Astrocyte (in vitro differentiated cells and primary cell): ENCODE data around the gene CAV1. TPM values are rescaled to one million over a fixed set of nuclear protein-coding genes. Genes with fewer than 3 reads are reported as not detected.

Source experiments
- DNase-seq: peaks from one replicate; pipeline ENCODE4 v3.0.0-alpha.2; 2010; ENCODE audit warnings: low read depth
- FAIRE-seq: peaks from 2 replicates; lab custom pipeline; 2011; peaks lifted over from hg19 to GRCh38; lab: Jason Lieb, UNC
- H2AFZ ChIP-seq: 2 replicates; pipeline ENCODE4 v1.6.0; 2012; ENCODE audit warnings: low read depth, low read length, inconsistent platforms
- H3K27ac ChIP-seq: 2 replicates; pipeline ENCODE4 v1.5.1; 2011; ENCODE audit warnings: low read depth, low read length, inconsistent platforms
- H3K27me3 ChIP-seq: 2 replicates; pipeline ENCODE4 v1.6.0; 2011; ENCODE audit warnings: low read length, inconsistent platforms; ENCODE audit not compliant: insufficient read depth
- H3K36me3 ChIP-seq: 2 replicates; pipeline ENCODE4 v1.5.1; 2011; ENCODE audit warnings: low read length, inconsistent platforms; ENCODE audit not compliant: insufficient read depth
- H3K4me1 ChIP-seq: 2 replicates; pipeline ENCODE4 v1.5.1; 2011; ENCODE audit warnings: low read length, inconsistent platforms; ENCODE audit not compliant: insufficient read depth
- H3K4me2 ChIP-seq: 2 replicates; pipeline ENCODE4 v1.6.0; 2012; ENCODE audit warnings: low read length, inconsistent platforms
- H3K4me3 ChIP-seq: 2 replicates; pipeline ENCODE4 v1.5.1; 2011; ENCODE audit warnings: low read depth, mild to moderate bottlenecking, low read length, inconsistent platforms; ENCODE audit not compliant: insufficient read depth
- H3K79me2 ChIP-seq: 2 replicates; pipeline ENCODE4 v1.6.0; 2012; ENCODE audit warnings: mild to moderate bottlenecking, low read length, inconsistent platforms; ENCODE audit not compliant: insufficient read depth
- H3K9ac ChIP-seq: 2 replicates; pipeline ENCODE4 v1.6.0; 2012; ENCODE audit warnings: mild to moderate bottlenecking, low read length, inconsistent platforms
- H3K9me3 ChIP-seq: 2 replicates; pipeline ENCODE4 v1.5.1; 2012; ENCODE audit warnings: low read depth, mild to moderate bottlenecking, low read length, inconsistent platforms; ENCODE audit not compliant: insufficient read depth
- H4K20me1 ChIP-seq: 2 replicates; pipeline ENCODE4 v1.6.0; 2012; ENCODE audit warnings: low read length, inconsistent platforms; ENCODE audit not compliant: insufficient read depth
- H3K27ac Mint-ChIP-seq: one replicate; pipeline ENCODE4 v1.8.0; 2021; ENCODE audit warnings: mild to moderate bottlenecking, mixed read lengths; ENCODE audit not compliant: unreplicated experiment
- H3K27me3 Mint-ChIP-seq: one replicate; pipeline ENCODE4 v1.8.0; 2021; ENCODE audit warnings: low read depth, mixed read lengths; ENCODE audit not compliant: unreplicated experiment
- H3K36me3 Mint-ChIP-seq: one replicate; pipeline ENCODE4 v1.8.0; 2021; ENCODE audit warnings: low read depth, mixed read lengths; ENCODE audit not compliant: unreplicated experiment
- H3K4me1 Mint-ChIP-seq: one replicate; pipeline ENCODE4 v1.8.0; 2021; ENCODE audit warnings: low read depth, mixed read lengths; ENCODE audit not compliant: unreplicated experiment
- H3K4me3 Mint-ChIP-seq: one replicate; pipeline ENCODE4 v1.8.0; 2021; ENCODE audit warnings: mild to moderate bottlenecking, moderate library complexity, mixed read lengths; ENCODE audit not compliant: unreplicated experiment
- H3K9me3 Mint-ChIP-seq: one replicate; pipeline ENCODE4 v1.8.0; 2021; ENCODE audit warnings: mild to moderate bottlenecking, mixed read lengths; ENCODE audit not compliant: unreplicated experiment
- EZH2 ChIP-seq: IDR thresholded peaks from 2 replicates; pipeline ENCODE4 v1.6.1; 2012; ENCODE audit warnings: mild to moderate bottlenecking, low read length, inconsistent platforms; ENCODE audit not compliant: insufficient read depth
- total RNA-seq: library from RNA; stranded (reverse); gene quantifications from 2 replicates; pipeline ENCODE4 v1.2.1, GENCODE V29; 2021
- TF ChIP-seq, protein P1 (sequence below): IDR thresholded peaks from 2 replicates; pipeline ENCODE4 v1.5.1; 2011; ENCODE audit warnings: low read depth, mild to moderate bottlenecking, inconsistent platforms, low read length, moderate library complexity; ENCODE audit not compliant: insufficient read depth

The CAV1 gene
- total RNA-seq, 1 donor from 2014 or later = 472 TPM

GRCh38 chr7:116518961-116519360, 5.9 kb upstream of the CAV1 start:
- H3K4me1 ChIP-seq = peaks cover 25% of the 10 kb centered on the region
- no peaks in the 10 kb centered on the region for H3K27me3 ChIP-seq
- no peak overlapping the region for H2AFZ ChIP-seq
- TF ChIP-seq EZH2 = no peak
- TF ChIP-seq, protein P1, sequence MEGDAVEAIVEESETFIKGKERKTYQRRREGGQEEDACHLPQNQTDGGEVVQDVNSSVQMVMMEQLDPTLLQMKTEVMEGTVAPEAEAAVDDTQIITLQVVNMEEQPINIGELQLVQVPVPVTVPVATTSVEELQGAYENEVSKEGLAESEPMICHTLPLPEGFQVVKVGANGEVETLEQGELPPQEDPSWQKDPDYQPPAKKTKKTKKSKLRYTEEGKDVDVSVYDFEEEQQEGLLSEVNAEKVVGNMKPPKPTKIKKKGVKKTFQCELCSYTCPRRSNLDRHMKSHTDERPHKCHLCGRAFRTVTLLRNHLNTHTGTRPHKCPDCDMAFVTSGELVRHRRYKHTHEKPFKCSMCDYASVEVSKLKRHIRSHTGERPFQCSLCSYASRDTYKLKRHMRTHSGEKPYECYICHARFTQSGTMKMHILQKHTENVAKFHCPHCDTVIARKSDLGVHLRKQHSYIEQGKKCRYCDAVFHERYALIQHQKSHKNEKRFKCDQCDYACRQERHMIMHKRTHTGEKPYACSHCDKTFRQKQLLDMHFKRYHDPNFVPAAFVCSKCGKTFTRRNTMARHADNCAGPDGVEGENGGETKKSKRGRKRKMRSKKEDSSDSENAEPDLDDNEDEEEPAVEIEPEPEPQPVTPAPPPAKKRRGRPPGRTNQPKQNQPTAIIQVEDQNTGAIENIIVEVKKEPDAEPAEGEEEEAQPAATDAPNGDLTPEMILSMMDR = no peak
- H4K20me1 ChIP-seq = no peaks in the 10 kb centered on the region
- no peaks in the 10 kb centered on the region for H3K9me3 ChIP-seq
- no peak overlapping the region for H3K4me2 ChIP-seq
- no peaks in the 10 kb centered on the region for H3K36me3 ChIP-seq
- no peak overlapping the region for H3K4me3 ChIP-seq
- peak; percentile 13 for FAIRE-seq
- Mint-ChIP-seq H3K9me3 (no peaks in the 10 kb centered on the region), H3K4me1 (peaks cover 26% of the 10 kb centered on the region), H3K4me3 (no peak overlapping the region), H3K36me3 (no peaks in the 10 kb centered on the region), H3K27me3 (no peaks in the 10 kb centered on the region), H3K27ac (no peak overlapping the region)
- H3K79me2 ChIP-seq = no peaks in the 10 kb centered on the region
- no peak overlapping the region for H3K9ac ChIP-seq
- H3K27ac ChIP-seq = no peak overlapping the region
- DNase-seq = no peak

DNA sequence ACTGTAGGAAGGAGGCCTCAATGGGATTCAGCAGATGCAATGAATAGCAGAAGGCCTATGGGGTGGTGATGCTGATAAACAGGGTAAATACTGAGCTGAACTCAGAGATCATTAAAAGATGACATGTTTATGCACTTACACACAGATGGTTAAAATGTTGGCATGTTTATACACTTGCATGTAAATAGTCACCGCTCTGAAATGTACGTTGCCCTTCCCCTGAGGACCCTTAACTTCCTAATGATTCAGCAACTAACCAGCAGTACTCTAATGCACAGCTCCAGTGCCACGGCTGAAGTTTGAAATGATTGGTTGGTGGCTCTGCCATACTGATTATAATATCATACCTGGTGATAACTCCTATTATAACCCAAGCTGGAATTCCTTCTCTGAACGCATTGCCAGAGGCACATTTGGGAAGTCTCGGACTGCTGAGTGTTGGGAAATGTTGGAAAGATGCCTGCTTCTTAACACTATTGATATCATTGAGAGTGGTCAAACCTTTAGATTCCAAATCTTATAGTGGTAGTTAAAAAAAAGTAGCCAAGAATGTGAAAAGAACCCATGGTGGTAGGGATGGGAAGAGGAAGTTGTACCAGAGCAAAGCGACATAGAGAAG, 3.7 kb upstream of the CAV1 start:
- FAIRE-seq (no peak), DNase-seq (peak; percentile 38)
- Mint-ChIP-seq H3K27me3 (no peaks in the 10 kb centered on the region), H3K27ac (peak overlapping the region; percentile 38), H3K4me1 (peaks cover 28% of the 10 kb centered on the region), H3K4me3 (no peak overlapping the region), H3K9me3 (no peaks in the 10 kb centered on the region), H3K36me3 (no peaks in the 10 kb centered on the region)
- Histone ChIP-seq H3K36me3 (no peaks in the 10 kb centered on the region), H3K27ac (peak overlapping the region; percentile 74), H3K79me2 (peaks cover 13% of the 10 kb centered on the region), H3K27me3 (no peaks in the 10 kb centered on the region), H3K4me2 (no peak overlapping the region), H3K9ac (no peak overlapping the region), H2AFZ (no peak overlapping the region), H3K4me1 (peaks cover 29% of the 10 kb centered on the region), H3K4me3 (no peak overlapping the region), H3K9me3 (no peaks in the 10 kb centered on the region), H4K20me1 (no peaks in the 10 kb centered on the region)
- TF ChIP-seq EZH2 = no peak
- TF ChIP-seq, protein P1 = no peak

DNA sequence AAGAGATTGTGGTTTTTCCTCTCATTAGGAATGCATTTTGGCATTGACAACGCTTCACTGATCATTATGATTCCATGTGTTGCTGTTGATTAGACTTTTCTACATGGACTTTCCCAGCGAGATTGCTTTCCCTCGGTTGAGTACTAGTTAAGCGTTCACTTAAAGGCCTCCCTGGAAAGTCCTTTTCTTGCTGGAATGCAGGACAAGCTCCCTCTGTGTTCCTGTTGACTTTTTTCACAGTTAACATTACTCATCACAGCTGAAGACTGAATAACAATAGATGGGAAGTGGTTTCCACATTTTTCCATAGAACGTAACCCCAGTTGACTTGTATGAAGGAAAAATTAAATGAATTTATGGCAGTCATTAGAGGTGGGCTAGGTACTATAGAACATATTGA, 2.6 kb upstream of the CAV1 start:
- peaks cover 30% of the 10 kb centered on the region for H3K4me1 ChIP-seq
- H3K4me3 Mint-ChIP-seq = no peak overlapping the region

More for the DNA sequence above, 2.6 kb upstream of the CAV1 start:
- DNase-seq (peak; percentile 96), FAIRE-seq (peak; percentile 73)
- H3K27me3 ChIP-seq = no peaks in the 10 kb centered on the region
- no peaks in the 10 kb centered on the region for H3K27me3 Mint-ChIP-seq
- peak overlapping the region; percentile 45 for H3K9ac ChIP-seq
- H3K27ac ChIP-seq = peak overlapping the region; percentile 74
- H3K27ac Mint-ChIP-seq = peak overlapping the region; percentile 97
- peaks cover 9% of the 10 kb centered on the region for H3K36me3 Mint-ChIP-seq
- H3K36me3 ChIP-seq = no peaks in the 10 kb centered on the region
- no peaks in the 10 kb centered on the region for H3K9me3 ChIP-seq
- no peak overlapping the region for H3K4me3 ChIP-seq
- TF ChIP-seq, protein P1 = no peak
- TF ChIP-seq EZH2 = no peak
- H3K79me2 ChIP-seq = peaks cover 24% of the 10 kb centered on the region
- H3K4me1 Mint-ChIP-seq = peaks cover 34% of the 10 kb centered on the region
- peak overlapping the region; percentile 18 for H2AFZ ChIP-seq
- H3K4me2 ChIP-seq = peak overlapping the region; percentile 71
- H3K9me3 Mint-ChIP-seq = no peaks in the 10 kb centered on the region
- H4K20me1 ChIP-seq = no peaks in the 10 kb centered on the region
